IMR-90 (cell line): ENCODE results near the gene SEMA4F.

ENCODE experiments used
- CTCF ChIP-seq: conservative IDR thresholded peaks from 2 replicates; pipeline ENCODE4 v1.5.1; 2012; ENCODE audit warnings: mild to moderate bottlenecking, low read depth, low read length, improper control_type of control experiment
- MAFK ChIP-seq: IDR thresholded peaks from 2 replicates; pipeline ENCODE4 v1.6.1; 2012; ENCODE audit warnings: low read depth, low read length, improper control_type of control experiment
- POLR2A ChIP-seq: IDR thresholded peaks from 2 replicates; pipeline ENCODE4 v1.6.1; 2012; ENCODE audit warnings: mild to moderate bottlenecking, low read depth, low read length
- RCOR1 ChIP-seq: IDR thresholded peaks from 2 replicates; pipeline ENCODE4 v1.6.1; 2012; ENCODE audit warnings: mild to moderate bottlenecking, low read length, improper control_type of control experiment; ENCODE audit not compliant: insufficient replicate concordance
- RFX5 ChIP-seq: IDR thresholded peaks from 2 replicates; pipeline ENCODE4 v1.8.0; 2012; ENCODE audit warnings: low read depth, mild to moderate bottlenecking, low read length, moderate library complexity
- USF2 ChIP-seq: fragments of 150-350 bp; IDR thresholded peaks from 2 replicates; pipeline ENCODE4 v1.6.1; 2017; ENCODE audit warnings: mild to moderate bottlenecking, antibody characterized with exemption, low read length, low read depth
- TF ChIP-seq, protein P1 (sequence below): fragments of 150-350 bp; IDR thresholded peaks from 2 replicates; pipeline ENCODE4 v1.6.1; 2016; ENCODE audit warnings: low read depth, mild to moderate bottlenecking, low read length, moderate library complexity, borderline replicate concordance

DNA sequence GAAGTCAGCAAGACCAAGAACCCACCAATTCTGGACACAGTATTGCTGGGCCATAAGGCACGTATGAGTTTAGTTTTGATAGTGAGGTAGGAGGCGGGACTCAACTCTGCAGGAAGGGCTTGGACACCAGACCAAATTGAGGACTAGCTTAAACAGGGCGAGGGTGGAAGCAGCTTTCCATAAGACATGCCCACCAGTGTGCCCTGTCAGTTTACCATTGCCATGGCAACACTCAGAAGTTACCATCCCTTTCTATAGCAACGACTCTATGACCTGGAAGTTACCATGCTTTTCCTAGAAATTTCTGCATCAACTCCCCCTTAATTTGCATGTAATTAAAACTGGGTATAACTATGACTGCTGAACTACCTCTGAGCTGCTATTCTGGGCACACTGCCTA lies 8.7 kb upstream of the SEMA4F start:
- TF ChIP-seq POLR2A (no peak), CTCF (no peak), USF2 (no peak), RCOR1 (no peak), RFX5 (no peak), MAFK (no peak)
- TF ChIP-seq, protein P1, sequence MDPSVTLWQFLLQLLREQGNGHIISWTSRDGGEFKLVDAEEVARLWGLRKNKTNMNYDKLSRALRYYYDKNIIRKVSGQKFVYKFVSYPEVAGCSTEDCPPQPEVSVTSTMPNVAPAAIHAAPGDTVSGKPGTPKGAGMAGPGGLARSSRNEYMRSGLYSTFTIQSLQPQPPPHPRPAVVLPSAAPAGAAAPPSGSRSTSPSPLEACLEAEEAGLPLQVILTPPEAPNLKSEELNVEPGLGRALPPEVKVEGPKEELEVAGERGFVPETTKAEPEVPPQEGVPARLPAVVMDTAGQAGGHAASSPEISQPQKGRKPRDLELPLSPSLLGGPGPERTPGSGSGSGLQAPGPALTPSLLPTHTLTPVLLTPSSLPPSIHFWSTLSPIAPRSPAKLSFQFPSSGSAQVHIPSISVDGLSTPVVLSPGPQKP: no peak
